ENCODE measurements around the gene CYP4F8.
"Not testable (repeated sequence)": the region's sequence is repeated elsewhere in the genome, so short reads cannot be mapped to it uniquely, and the experiment has no call there.

DNA sequence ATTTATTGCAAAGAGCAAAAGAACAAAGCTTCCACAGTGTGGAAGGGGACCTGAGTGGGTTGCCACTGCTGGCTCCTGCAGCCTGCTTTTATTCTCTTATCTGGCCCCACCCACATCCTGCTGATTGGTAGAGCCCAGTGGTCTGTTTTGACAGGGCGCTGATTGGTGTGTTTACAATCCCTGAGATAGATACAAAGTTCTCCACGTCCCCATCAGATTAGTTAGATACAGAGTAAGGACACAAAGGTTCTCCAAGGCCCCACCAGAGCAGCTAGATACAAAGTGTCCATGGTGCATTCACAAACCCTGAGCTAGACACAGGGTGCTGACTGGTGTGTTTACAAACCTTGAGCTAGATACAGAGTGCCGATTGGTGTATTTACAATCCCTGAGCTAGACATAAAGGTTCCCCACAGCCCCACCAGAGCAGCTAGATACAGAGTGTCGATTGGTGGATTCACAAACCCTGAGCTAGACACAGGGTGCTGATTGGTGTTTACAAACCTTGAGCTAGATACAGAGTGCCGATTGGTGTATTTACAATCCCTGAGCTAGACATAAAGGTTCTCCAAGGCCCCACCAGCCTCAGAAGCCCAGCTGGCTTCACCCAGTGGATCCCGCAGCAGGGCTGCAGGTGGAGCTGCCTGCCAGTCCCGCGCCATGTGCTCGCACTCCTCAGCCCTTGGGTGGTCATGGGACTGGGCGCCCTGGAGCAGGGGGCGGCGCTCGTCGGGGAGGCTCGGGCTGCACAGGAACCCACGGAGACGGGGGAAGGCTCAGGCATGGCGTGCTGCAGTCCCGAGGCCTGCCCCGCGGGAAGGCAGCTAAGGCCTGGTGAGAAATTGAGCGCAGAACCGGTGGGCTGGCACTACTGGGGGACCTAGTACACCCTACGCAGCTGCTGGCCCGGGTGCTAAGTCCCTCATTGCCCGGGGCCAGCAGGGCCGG is 6.8 kb upstream of the CYP4F8 start:
- TF ChIP-seq, protein P1, sequence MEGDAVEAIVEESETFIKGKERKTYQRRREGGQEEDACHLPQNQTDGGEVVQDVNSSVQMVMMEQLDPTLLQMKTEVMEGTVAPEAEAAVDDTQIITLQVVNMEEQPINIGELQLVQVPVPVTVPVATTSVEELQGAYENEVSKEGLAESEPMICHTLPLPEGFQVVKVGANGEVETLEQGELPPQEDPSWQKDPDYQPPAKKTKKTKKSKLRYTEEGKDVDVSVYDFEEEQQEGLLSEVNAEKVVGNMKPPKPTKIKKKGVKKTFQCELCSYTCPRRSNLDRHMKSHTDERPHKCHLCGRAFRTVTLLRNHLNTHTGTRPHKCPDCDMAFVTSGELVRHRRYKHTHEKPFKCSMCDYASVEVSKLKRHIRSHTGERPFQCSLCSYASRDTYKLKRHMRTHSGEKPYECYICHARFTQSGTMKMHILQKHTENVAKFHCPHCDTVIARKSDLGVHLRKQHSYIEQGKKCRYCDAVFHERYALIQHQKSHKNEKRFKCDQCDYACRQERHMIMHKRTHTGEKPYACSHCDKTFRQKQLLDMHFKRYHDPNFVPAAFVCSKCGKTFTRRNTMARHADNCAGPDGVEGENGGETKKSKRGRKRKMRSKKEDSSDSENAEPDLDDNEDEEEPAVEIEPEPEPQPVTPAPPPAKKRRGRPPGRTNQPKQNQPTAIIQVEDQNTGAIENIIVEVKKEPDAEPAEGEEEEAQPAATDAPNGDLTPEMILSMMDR (IDR thresholded peaks at IDR 0.05; ENCODE audit: insufficient read depth, low read length, poor library complexity, severe bottlenecking) = not testable (repeated sequence)
- TF ChIP-seq EZH2phosphoT487 (conservative IDR thresholded peaks at IDR 0.05; ENCODE audit: low read length) = not testable (repeated sequence)
